SU-DHL-6 (cell line): ENCODE results near the gene SLC9A9.

Experiments
- EZH2phosphoT487 ChIP-seq: fragments of 200-600 bp; sonication (generic), shearing (Covaris generic); conservative IDR thresholded peaks from 2 replicates; pipeline ENCODE4 v1.6.1; 2018; ENCODE audit warnings: mild to moderate bottlenecking, antibody characterized with exemption, low read length, moderate library complexity, mixed read lengths
- TF ChIP-seq, protein P1 (sequence below): fragments of 200-600 bp; sonication (generic); IDR thresholded peaks from one replicate; pipeline ENCODE4 v1.5.1; 2017; ENCODE audit warnings: antibody characterized with exemption, mild to moderate bottlenecking, low read length, moderate library complexity; ENCODE audit not compliant: insufficient read depth, poor library complexity, severe bottlenecking

- TF ChIP-seq, protein P1, sequence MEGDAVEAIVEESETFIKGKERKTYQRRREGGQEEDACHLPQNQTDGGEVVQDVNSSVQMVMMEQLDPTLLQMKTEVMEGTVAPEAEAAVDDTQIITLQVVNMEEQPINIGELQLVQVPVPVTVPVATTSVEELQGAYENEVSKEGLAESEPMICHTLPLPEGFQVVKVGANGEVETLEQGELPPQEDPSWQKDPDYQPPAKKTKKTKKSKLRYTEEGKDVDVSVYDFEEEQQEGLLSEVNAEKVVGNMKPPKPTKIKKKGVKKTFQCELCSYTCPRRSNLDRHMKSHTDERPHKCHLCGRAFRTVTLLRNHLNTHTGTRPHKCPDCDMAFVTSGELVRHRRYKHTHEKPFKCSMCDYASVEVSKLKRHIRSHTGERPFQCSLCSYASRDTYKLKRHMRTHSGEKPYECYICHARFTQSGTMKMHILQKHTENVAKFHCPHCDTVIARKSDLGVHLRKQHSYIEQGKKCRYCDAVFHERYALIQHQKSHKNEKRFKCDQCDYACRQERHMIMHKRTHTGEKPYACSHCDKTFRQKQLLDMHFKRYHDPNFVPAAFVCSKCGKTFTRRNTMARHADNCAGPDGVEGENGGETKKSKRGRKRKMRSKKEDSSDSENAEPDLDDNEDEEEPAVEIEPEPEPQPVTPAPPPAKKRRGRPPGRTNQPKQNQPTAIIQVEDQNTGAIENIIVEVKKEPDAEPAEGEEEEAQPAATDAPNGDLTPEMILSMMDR, result no peak
- no peak for TF ChIP-seq EZH2phosphoT487
These were observed 403.1 kb downstream of the SLC9A9 start for GRCh38 chr3:143445118-143445517.
